ENCODE data around the gene DIP2B.

The DIP2B gene

DNA sequence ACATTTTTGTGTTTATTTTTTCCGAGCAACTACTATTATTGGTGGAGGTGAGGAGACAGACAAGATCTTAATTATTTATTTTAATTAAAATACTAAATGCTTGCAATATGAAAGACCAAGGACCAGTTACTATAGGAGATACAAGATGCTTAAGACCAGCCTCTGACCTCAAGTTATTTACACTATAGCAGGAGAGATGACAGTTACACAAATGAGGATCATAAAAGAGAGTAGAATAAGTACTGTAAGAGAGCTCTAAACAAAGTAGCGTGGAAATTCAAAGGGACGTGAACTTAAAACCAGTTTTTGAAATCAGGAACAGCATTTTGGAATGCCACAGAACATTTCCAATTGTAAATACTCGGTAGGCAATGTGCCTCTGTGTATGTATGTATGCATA, 131.1 kb downstream of the DIP2B start:
- in situ Hi-C loops (cut with MboI; ENCODE audit: low sequenced_read_pairs): no loop called here

GRCh38 chr12:50636505-50636904, 131.7 kb downstream of the DIP2B start:
- in situ Hi-C loops (cut with MboI; ENCODE audit: low sequenced_read_pairs): no loop called here

- in situ Hi-C loops (cut with MboI; ENCODE audit: low sequenced_read_pairs): no loop called here
Observed at GRCh38 chr12:50637870-50638481, 133.2 kb downstream of the DIP2B start.

- in situ Hi-C loops (cut with MboI; ENCODE audit: low sequenced_read_pairs): no loop called here
Observed at GRCh38 chr12:50638482-50638880, 133.7 kb downstream of the DIP2B start.

GRCh38 chr12:50639721-50640120, 134.9 kb downstream of the DIP2B start:
- in situ Hi-C loops (cut with MboI; ENCODE audit: low sequenced_read_pairs): no loop called here

DNA sequence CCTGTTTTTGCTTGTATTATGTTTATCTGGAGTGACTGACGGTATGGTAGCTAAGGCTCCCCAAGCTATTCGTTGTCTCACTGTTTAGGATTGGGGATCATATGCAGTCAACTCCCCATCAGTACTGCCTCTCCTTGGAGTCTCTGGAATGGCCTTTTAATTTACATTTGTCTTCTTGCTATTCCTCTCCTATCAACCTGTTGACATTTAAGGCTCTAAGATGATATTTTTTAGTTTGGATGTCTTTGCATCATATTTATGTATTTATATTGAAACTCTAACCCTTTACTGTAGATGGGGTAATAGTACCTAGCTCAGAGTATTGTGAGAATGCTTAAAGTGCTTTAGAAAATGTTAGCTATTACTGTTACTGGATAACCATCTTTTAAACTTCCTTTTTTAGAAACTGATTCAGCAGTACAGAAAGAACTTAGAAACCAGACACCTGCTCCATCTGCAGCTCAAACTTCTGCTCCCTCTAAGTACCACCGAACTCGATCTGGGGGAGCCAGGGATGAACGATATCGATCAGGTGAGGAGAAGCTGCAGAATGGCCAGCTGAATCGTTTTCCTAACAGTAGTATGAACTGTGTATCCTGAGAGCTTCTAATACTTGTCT, 135.6 kb downstream of the DIP2B start:
- in situ Hi-C loops (cut with MboI; ENCODE audit: low sequenced_read_pairs): no loop called here

GRCh38 chr12:50641566-50641965, 136.8 kb downstream of the DIP2B start:
- in situ Hi-C loops (cut with MboI; ENCODE audit: low sequenced_read_pairs): no loop called here

DNA sequence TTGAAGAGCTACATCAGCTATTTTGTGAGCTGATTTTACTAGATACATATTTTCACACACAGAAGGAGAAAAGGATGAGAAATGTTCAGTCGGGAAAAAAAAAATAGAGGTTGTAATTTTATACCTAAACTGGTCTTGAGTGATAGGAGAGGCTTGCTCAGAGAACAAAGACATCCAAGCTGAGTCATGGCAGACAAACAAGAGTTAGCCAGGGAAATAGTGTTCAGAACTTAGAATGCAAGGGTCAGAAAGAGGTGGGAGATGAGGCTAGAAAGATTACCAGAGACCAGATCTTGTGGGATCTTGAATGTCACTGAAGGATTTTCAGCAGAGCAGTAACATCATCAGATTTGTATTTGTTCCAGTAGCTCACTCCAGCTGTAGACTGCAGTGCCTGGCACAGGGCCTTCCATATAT, 137.3 kb downstream of the DIP2B start:
- in situ Hi-C loops (cut with MboI; ENCODE audit: low sequenced_read_pairs): no loop called here

GRCh38 chr12:50642761-50643160, 138.0 kb downstream of the DIP2B start:
- in situ Hi-C loops (cut with MboI; ENCODE audit: low sequenced_read_pairs): no loop called here

DNA sequence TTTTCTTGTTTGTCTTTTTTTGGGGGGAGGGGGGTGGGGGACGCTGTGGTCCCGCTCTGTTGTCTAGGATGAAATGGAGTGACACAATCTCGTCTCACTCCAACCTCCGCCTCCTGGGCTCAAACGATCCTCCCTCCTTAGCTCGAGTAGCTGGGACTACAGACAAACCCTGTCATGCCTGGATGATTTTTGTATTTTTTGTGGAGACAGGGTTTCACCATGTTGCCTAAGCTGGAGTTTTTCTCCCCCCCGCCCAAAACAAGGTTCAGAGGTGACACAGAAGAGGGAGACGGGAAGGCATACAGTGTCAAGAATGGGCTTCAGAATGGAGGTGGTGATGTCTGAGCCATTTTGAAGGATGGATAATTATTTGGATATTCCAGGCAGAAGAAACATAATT, 142.2 kb downstream of the DIP2B start:
- in situ Hi-C loops (cut with MboI; ENCODE audit: low sequenced_read_pairs): no loop called here

DNA sequence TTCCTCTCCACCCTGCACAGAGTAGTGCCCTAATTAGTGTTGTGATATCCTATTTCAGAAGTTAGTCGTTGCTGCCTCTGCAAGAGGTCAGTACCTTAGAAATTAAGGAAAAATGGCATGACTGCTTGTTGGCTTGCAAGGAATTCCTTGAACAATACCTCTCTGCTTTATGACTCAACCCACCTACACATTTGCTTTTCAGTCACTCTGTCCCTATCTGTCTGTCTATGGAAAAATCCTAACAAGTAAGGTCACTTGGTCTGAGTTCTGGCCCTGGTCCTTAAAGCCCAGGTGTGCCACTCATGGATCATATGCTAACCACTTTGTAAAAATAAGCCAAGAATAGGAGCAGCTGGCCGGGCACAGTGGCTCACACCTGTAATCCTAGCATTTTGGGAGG, 142.7 kb downstream of the DIP2B start:
- in situ Hi-C loops (cut with MboI; ENCODE audit: low sequenced_read_pairs): no loop called here

GRCh38 chr12:50650285-50650684, 145.5 kb downstream of the DIP2B start:
- in situ Hi-C loops (cut with MboI; ENCODE audit: low sequenced_read_pairs): no loop called here

- in situ Hi-C loops (cut with MboI; ENCODE audit: low sequenced_read_pairs): no loop called here
Observed at GRCh38 chr12:50655374-50655921, 150.7 kb downstream of the DIP2B start.

- in situ Hi-C loops (cut with MboI; ENCODE audit: low sequenced_read_pairs): no loop called here
Observed at GRCh38 chr12:50659260-50659659, 154.5 kb downstream of the DIP2B start.

DNA sequence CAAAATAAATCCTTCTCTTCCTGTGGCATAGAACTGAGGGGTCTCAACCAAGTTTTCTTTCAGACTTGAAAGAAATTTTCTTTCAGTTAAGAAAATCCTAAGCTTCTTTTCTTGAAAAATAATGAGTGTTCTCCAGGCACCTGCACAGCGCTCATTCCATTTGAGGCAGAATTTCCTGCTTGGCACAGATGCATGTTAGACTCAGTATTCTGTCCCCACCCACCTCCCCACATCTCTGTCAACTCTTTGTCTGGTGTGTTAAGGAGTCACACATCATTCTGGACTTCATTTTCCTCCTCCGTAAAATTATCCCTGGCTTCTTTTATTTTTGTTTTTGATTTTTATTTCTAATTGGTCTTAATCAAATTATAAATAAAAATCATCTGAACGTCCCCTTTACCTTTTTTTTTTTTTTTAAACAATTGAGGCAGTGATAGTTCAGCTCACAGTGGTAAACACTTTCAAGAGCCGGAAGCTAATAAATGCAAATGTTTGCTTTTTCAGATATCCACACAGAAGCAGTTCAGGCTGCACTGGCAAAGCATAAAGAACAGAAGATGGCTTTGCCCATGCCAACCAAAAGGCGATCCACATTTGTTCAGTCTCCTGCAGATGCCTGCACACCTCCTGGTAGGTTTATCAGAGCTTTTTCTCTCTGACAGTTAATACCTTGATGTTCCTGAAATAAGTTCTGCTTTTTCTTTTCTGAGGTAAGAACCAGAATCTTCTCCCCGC, 155.1 kb downstream of the DIP2B start:
- in situ Hi-C loops (cut with MboI; ENCODE audit: low sequenced_read_pairs): no loop called here

DNA sequence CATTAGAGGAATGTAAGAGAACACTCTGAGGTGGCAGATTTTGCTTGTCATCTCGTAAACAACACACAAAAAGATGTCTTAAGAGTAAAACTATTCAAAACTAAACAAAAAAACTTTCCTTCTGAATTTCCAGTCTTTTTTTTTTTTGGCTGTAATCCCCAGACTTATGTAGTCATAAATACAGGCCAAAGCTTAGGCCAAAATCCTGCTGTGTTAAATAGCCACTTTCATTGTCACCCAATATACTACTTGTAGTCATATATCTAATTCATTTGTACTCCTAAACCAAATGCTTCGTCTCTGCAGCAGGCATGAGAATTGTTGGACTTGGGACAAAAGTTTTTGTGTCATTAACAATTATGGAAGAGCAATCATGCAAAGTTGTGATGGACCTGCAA, 155.6 kb downstream of the DIP2B start:
- in situ Hi-C loops (cut with MboI; ENCODE audit: low sequenced_read_pairs): no loop called here

DNA sequence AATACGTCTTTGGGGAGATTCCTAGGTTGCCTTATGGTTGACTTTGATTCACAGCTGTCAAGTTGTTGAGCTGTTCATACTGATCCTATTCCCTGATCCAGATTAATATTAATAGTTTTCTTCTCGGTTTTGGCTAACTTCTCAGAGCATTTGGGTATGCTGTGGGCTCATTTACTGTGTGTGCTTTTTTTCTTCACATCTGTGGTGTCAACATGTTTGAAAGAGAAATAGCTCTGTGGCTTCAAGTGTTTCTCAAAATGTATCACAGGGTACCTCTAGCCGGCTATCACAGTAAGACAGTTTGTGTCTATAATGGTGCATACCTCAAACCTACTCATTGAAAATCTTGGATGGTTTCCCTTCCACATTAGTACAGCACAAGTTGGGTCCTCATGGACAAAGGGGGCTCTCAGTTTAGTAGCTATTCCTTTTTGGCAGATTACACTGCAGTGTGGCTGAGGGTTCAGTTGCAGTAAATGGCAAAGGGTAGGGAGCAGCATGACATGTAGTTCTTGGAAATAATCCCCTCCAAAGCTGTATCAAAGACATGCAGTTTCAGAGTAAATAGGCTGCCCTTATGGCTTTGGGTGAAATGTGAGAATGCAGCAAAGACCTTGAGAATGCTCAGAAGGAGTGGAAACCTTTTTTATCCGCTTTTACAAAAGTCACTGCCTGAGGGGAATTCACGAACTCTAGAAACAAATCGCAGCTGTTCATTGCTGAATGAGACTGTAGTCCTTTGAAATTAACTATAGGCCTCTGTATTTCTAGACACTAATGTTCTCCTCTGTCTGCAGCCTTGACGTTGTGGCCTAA, 156.7 kb downstream of the DIP2B start:
- in situ Hi-C loops (cut with MboI; ENCODE audit: low sequenced_read_pairs): no loop called here

DNA sequence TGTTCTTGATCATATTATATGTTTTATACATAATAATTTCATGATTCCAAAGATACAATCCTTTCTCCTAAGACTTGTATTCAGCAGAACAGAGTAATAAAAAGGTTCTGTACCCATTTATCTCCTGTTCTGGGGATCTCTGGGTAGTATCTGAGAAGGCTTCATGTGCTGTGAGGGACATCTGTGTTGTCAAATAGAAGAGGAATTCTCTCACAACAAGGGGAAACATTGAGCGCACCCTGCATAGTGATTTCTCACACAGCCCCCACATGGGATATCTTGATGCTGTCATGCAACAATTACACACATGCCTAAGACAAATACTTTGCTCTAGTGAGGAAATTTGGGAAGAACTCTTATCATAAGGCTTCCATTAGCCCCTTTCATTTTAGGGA, 157.3 kb downstream of the DIP2B start:
- in situ Hi-C loops (cut with MboI; ENCODE audit: low sequenced_read_pairs): no loop called here

- in situ Hi-C loops (cut with MboI; ENCODE audit: low sequenced_read_pairs): no loop called here
Observed at GRCh38 chr12:50665170-50665569, 160.4 kb downstream of the DIP2B start.

- in situ Hi-C loops (cut with MboI; ENCODE audit: low sequenced_read_pairs): no loop called here
Observed at GRCh38 chr12:50665609-50666008, 160.8 kb downstream of the DIP2B start.

DNA sequence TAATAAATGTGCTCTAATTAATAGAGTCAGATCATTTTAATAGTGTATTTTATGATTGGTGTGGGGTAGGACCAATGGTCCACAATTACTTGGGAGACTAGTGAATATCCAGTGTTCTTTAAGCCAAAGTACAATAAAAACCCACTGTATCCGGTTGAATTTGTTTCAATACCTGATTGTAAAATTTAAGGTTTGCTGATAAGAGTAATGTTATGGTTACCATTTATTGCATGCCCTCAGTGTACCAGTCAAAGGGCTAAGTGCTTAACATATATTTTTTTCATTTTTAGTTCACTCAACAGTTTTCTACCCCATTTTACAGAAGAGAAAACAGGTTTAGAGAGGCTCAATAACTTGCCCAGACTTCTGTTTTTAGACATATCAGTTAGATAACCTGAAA, 161.2 kb downstream of the DIP2B start:
- in situ Hi-C loops (cut with MboI; ENCODE audit: low sequenced_read_pairs): no loop called here
